ENCODE measurements around the gene PBRM1.

PBRM1 gene

DNA sequence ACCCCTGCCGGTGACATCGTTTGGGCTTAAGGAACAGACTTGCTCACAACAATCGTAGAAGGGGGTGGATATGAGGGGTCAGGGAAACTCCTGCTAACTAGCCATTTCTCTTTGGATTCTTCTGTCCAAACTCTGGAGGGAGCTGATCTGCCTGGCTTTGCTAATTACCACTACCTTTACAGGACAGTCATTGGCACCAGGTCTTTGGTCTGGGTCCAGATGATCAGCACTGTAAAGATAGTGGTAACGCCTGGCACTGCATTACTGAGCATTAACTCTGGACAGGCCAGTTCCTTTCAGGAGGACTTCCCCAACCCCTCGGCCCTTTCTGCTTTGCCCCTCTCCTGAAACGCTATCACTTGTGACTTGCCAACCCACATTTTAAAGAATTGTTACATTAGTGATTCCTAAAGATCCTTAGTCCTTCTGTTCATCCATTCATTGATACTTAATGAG lies 148.5 kb downstream of the PBRM1 start:
- Mint-ChIP-seq H3K36me3 (ENCODE audit: low read depth) (peaks cover 24% of the 10 kb centered on the region), H3K4me3 (peak overlapping the region; percentile 97 to 100 (median 97)), H3K9me3 (no peaks in the 10 kb centered on the region), H3K27me3 (ENCODE audit: low read depth) (no peaks in the 10 kb centered on the region), H3K27ac (peak overlapping the region; percentile 96 to 100 (median 98)), H3K4me1 (peaks cover 44% of the 10 kb centered on the region)
- TF ChIP-seq, protein P1, sequence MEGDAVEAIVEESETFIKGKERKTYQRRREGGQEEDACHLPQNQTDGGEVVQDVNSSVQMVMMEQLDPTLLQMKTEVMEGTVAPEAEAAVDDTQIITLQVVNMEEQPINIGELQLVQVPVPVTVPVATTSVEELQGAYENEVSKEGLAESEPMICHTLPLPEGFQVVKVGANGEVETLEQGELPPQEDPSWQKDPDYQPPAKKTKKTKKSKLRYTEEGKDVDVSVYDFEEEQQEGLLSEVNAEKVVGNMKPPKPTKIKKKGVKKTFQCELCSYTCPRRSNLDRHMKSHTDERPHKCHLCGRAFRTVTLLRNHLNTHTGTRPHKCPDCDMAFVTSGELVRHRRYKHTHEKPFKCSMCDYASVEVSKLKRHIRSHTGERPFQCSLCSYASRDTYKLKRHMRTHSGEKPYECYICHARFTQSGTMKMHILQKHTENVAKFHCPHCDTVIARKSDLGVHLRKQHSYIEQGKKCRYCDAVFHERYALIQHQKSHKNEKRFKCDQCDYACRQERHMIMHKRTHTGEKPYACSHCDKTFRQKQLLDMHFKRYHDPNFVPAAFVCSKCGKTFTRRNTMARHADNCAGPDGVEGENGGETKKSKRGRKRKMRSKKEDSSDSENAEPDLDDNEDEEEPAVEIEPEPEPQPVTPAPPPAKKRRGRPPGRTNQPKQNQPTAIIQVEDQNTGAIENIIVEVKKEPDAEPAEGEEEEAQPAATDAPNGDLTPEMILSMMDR (IDR thresholded peaks at IDR 0.05; ENCODE audit: unreplicated experiment in 3 of 3) = no peak

GRCh38 chr3:52536369-52537164 lies 149.1 kb downstream of the PBRM1 start, which contains the start of gene UQCC5:
UQCC5 (plus strand) TSS chr3:52536605; CDS start chr3:52536756, 151 bp downstream.
- TF ChIP-seq, protein P1 (IDR thresholded peaks at IDR 0.05; ENCODE audit: unreplicated experiment in 3 of 3) = no peak
- peaks cover 44% of the 10 kb centered on the region for H3K4me1 Mint-ChIP-seq
- peak within 1 kb of the TSS; percentile 97 to 100 (median 97) for H3K4me3 Mint-ChIP-seq
- H3K27me3 Mint-ChIP-seq (ENCODE audit: low read depth) = no peaks in the 10 kb centered on the region
- peak within 1 kb of the TSS; percentile 96 to 100 (median 98) for H3K27ac Mint-ChIP-seq
- H3K36me3 Mint-ChIP-seq (ENCODE audit: low read depth) = peaks cover 24% of the 10 kb centered on the region
- no peaks in the 10 kb centered on the region for H3K9me3 Mint-ChIP-seq

DNA sequence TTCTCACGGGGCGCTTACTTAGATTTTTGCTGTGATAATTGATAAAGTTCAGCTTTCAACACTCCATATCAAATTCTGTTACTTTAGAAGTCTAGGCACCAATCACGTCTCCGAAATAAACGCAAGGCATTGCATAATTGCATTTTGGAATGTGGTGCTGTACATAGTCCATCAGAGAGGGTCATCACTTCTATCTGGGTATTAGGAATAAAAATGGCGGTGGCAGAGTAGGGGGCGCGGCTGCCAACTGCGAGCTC lies 149.7 kb downstream of the PBRM1 start:
- peak overlapping the region; percentile 97 to 100 (median 97) for H3K4me3 Mint-ChIP-seq
- peaks cover 19% of the 10 kb centered on the region for H3K36me3 Mint-ChIP-seq (ENCODE audit: low read depth)
- H3K27ac Mint-ChIP-seq = peak overlapping the region; percentile 96 to 100 (median 98)
- no peaks in the 10 kb centered on the region for H3K27me3 Mint-ChIP-seq (ENCODE audit: low read depth)
- H3K4me1 Mint-ChIP-seq = peaks cover 44% of the 10 kb centered on the region
- H3K9me3 Mint-ChIP-seq = no peaks in the 10 kb centered on the region
- TF ChIP-seq, protein P1 (IDR thresholded peaks at IDR 0.05; ENCODE audit: unreplicated experiment in 3 of 3) = no peak

DNA sequence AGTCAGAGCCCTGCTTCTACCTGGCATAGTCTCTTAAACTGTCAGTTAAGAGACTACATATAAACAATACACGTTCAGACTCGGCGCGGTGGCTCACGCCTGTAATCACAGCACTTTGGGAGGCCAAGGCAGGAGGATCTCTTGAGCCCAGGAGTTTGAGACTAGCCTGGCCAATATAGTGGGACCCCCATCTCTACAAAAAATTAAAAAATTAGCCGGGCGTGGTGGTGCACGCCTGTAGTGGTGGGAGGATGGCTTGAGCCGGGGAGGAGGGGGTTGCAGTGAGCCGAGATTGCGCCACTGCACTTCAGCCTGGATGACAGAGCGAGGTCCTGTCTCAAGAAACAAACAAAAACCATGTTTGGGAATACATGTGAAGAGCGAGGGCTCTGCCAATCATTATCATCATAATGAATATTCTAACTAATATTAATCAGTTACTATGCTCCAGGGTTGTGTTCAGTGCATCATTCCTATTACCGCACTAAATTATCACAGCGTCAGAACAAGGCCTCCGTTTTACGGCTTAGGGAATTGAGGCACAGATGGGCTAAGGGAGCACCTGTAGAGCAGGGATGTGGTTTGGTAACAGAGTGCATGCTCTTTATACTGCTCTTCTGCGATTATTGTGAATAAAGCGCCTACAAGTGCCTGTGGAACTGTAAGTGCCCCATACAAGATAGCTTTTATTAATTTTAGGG lies 150.2 kb downstream of the PBRM1 start:
- H3K4me1 Mint-ChIP-seq = peaks cover 44% of the 10 kb centered on the region
- H3K27me3 Mint-ChIP-seq (ENCODE audit: low read depth) = no peaks in the 10 kb centered on the region
- no peaks in the 10 kb centered on the region for H3K9me3 Mint-ChIP-seq
- peaks cover 15% of the 10 kb centered on the region for H3K36me3 Mint-ChIP-seq (ENCODE audit: low read depth)
- H3K27ac Mint-ChIP-seq = peak overlapping the region; percentile 96 to 100 (median 98)
- TF ChIP-seq, protein P1 (IDR thresholded peaks at IDR 0.05; ENCODE audit: unreplicated experiment in 3 of 3) = no peak
- peak overlapping the region; percentile 97 to 100 (median 97) for H3K4me3 Mint-ChIP-seq

DNA sequence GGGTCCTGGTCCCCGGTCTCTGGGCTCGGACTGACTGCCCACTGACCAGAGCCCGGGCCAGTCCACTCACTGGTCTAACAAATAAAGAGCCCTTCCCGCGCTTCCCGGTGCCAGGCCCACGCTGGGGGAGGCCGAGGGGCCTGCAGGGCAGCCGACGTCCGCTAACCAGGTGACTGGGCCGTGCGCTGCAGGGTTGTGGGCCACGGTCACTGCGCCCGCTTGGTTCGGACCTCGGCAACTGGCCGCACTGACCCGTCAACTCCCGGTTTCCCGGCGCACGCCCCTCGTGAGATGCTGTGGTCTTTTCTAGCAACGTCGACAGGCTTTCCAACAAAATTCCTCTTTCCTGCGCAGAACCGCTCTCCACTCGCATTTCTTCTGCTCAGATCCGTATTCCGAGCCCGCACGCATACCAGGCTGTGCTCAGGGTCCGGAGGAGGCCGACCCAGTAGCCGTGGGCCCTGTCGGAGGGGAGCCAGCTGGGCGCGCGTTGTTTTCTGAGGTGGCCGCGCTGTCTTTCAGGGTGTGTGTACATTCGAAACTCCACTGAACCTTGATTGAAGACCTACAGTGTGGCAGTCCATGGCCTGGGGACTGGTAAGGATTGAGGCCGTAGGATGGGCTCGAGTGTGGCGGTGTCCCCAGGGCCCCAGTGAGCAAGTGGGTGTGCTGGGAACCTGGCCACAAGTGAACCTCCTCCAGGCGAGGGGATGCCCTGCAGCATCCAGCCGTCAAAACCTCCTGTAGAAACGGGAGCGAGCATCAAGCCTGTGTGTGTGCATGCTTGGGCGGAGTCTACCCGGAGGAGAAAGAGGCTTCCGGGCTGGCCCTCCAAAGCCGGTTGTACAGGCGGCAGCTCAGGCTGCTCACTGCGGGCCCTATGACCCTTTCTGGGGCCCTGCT lies 151.2 kb downstream of the PBRM1 start:
- Mint-ChIP-seq H3K27me3 (ENCODE audit: low read depth) (peaks cover 1% of the 10 kb centered on the region), H3K9me3 (no peaks in the 10 kb centered on the region), H3K4me1 (peaks cover 51% of the 10 kb centered on the region), H3K4me3 (peak overlapping the region; percentile 97 to 100 (median 97)), H3K27ac (peak overlapping the region; percentile 81 to 96 (median 88)), H3K36me3 (ENCODE audit: low read depth) (peaks cover 14% of the 10 kb centered on the region)
- TF ChIP-seq, protein P1 (IDR thresholded peaks at IDR 0.05; ENCODE audit: unreplicated experiment in 3 of 3) = no peak
